HUES64 (cell line): ENCODE data around the gene TENM4.

Source experiments
- H3K27ac ChIP-seq: 2 replicates; pipeline ENCODE4 v1.7.0; 2013; ENCODE audit warnings: low read depth, low read length, inconsistent platforms
- H3K27me3 ChIP-seq: 2 replicates; pipeline ENCODE4 v1.6.1; 2013; ENCODE audit warnings: mild to moderate bottlenecking, low read length; ENCODE audit not compliant: insufficient read depth
- H3K36me3 ChIP-seq: 2 replicates; pipeline ENCODE4 v1.6.1; 2013; ENCODE audit warnings: mild to moderate bottlenecking, low read length; ENCODE audit not compliant: insufficient read depth
- H3K4me1 ChIP-seq: 2 replicates; pipeline ENCODE4 v1.6.1; 2013; ENCODE audit warnings: mild to moderate bottlenecking, low read length, moderate library complexity; ENCODE audit not compliant: insufficient read depth
- H3K4me3 ChIP-seq: 2 replicates; pipeline ENCODE4 v1.5.1; 2013; ENCODE audit warnings: mild to moderate bottlenecking, low read length, moderate library complexity
- H3K9ac ChIP-seq: 2 replicates; pipeline ENCODE4 v1.6.1; 2013; ENCODE audit warnings: mild to moderate bottlenecking, low read depth, low read length
- H3K9me3 ChIP-seq: 2 replicates; pipeline ENCODE4 v1.6.1; 2013; ENCODE audit warnings: low read depth, low read length; ENCODE audit not compliant: insufficient read depth
- WGBS: fragments of 150-250, 120-280 bp; methylation state at CpG from one replicate; pipeline ENCODE4 v1.1.7; 2013; ENCODE audit warnings: missing lambda C conversion rate; 5-methylcytosine and 5-hydroxymethylcytosine counted together

TENM4 gene

GRCh38 chr11:79170321-79170720, 270.5 kb downstream of the TENM4 start:
- 94% methylated on average over 2 of the region's 2 CpGs for WGBS
- Histone ChIP-seq H3K27me3 (no peaks in the 10 kb centered on the region), H3K9ac (no peak overlapping the region), H3K36me3 (no peaks in the 10 kb centered on the region), H3K4me1 (peaks cover 12% of the 10 kb centered on the region; the same call in 1 of the 2 replicates), H3K27ac (no peak overlapping the region), H3K9me3 (no peaks in the 10 kb centered on the region), H3K4me3 (no peak overlapping the region)

GRCh38 chr11:79168530-79169110, 272.2 kb downstream of the TENM4 start:
- no peaks in the 10 kb centered on the region for H3K9me3 ChIP-seq
- H3K4me1 ChIP-seq: peaks cover under 1% of the 10 kb centered on the region; the same call in 1 of the 2 replicates
- H3K27ac ChIP-seq: no peak overlapping the region
- H3K9ac ChIP-seq: no peak overlapping the region
- no peak overlapping the region for H3K4me3 ChIP-seq
- WGBS: 91% methylated on average over 3 of the region's 3 CpGs
- H3K36me3 ChIP-seq: no peaks in the 10 kb centered on the region
- no peaks in the 10 kb centered on the region for H3K27me3 ChIP-seq

GRCh38 chr11:79167510-79168188, 273.2 kb downstream of the TENM4 start:
- H3K27ac ChIP-seq: no peak overlapping the region
- no peaks in the 10 kb centered on the region for H3K36me3 ChIP-seq
- no peaks in the 10 kb centered on the region for H3K9me3 ChIP-seq
- H3K9ac ChIP-seq: no peak overlapping the region
- H3K27me3 ChIP-seq: no peaks in the 10 kb centered on the region
- H3K4me1 ChIP-seq: no peaks in the 10 kb centered on the region
- no peak overlapping the region for H3K4me3 ChIP-seq
- 94% methylated on average over 2 of the region's 3 CpGs for WGBS

GRCh38 chr11:79165908-79166307, 274.9 kb downstream of the TENM4 start:
- H3K27me3 ChIP-seq: no peaks in the 10 kb centered on the region
- no peaks in the 10 kb centered on the region for H3K4me1 ChIP-seq
- no peak overlapping the region for H3K27ac ChIP-seq
- H3K4me3 ChIP-seq: no peak overlapping the region
- no peaks in the 10 kb centered on the region for H3K36me3 ChIP-seq
- 97% methylated on average over 2 of the region's 2 CpGs for WGBS
- no peak overlapping the region for H3K9ac ChIP-seq
- H3K9me3 ChIP-seq: no peaks in the 10 kb centered on the region

- 90% methylated on average over 5 of the region's 5 CpGs for WGBS
- no peak overlapping the region for H3K4me3 ChIP-seq
- H3K9ac ChIP-seq: no peak overlapping the region
- H3K27me3 ChIP-seq: no peaks in the 10 kb centered on the region
- H3K36me3 ChIP-seq: no peaks in the 10 kb centered on the region
- no peaks in the 10 kb centered on the region for H3K4me1 ChIP-seq
- no peak overlapping the region for H3K27ac ChIP-seq
- no peaks in the 10 kb centered on the region for H3K9me3 ChIP-seq
Observed at GRCh38 chr11:79160791-79161403, 279.9 kb downstream of the TENM4 start.

- WGBS: 93% methylated on average over 6 of the region's 6 CpGs
- no peak overlapping the region for H3K4me3 ChIP-seq
- H3K27me3 ChIP-seq: no peaks in the 10 kb centered on the region
Observed at GRCh38 chr11:79159657-79160450, 281.0 kb downstream of the TENM4 start.

GRCh38 chr11:79157738-79158137, 283.1 kb downstream of the TENM4 start:
- Histone ChIP-seq H3K9ac (no peak overlapping the region), H3K27ac (no peak overlapping the region), H3K9me3 (no peaks in the 10 kb centered on the region), H3K36me3 (no peaks in the 10 kb centered on the region), H3K27me3 (no peaks in the 10 kb centered on the region), H3K4me1 (no peaks in the 10 kb centered on the region), H3K4me3 (no peak overlapping the region)
- WGBS: 96% methylated on average over 4 of the region's 4 CpGs

More at GRCh38 chr11:79159657-79160450, 281.0 kb downstream of the TENM4 start:
- Histone ChIP-seq H3K9ac (no peak overlapping the region), H3K27ac (no peak overlapping the region), H3K36me3 (no peaks in the 10 kb centered on the region), H3K4me1 (no peaks in the 10 kb centered on the region), H3K9me3 (no peaks in the 10 kb centered on the region)

GRCh38 chr11:79156031-79156430, 284.8 kb downstream of the TENM4 start:
- H3K36me3 ChIP-seq: no peaks in the 10 kb centered on the region

GRCh38 chr11:79155237-79155636, 285.6 kb downstream of the TENM4 start:
- no peak overlapping the region for H3K9ac ChIP-seq
- no peaks in the 10 kb centered on the region for H3K4me1 ChIP-seq
- H3K4me3 ChIP-seq: no peak overlapping the region
- WGBS: 100% methylated on average over 1 of the region's 3 CpGs
- H3K36me3 ChIP-seq: no peaks in the 10 kb centered on the region
- H3K9me3 ChIP-seq: no peaks in the 10 kb centered on the region
- no peaks in the 10 kb centered on the region for H3K27me3 ChIP-seq
- no peak overlapping the region for H3K27ac ChIP-seq

More at GRCh38 chr11:79156031-79156430, 284.8 kb downstream of the TENM4 start:
- Histone ChIP-seq H3K4me3 (no peak overlapping the region), H3K4me1 (no peaks in the 10 kb centered on the region), H3K9me3 (no peaks in the 10 kb centered on the region), H3K27ac (no peak overlapping the region), H3K27me3 (no peaks in the 10 kb centered on the region), H3K9ac (no peak overlapping the region)
- WGBS: 95% methylated on average over 6 of the region's 6 CpGs

GRCh38 chr11:79152511-79152910, 288.3 kb downstream of the TENM4 start:
- Histone ChIP-seq H3K9me3 (no peaks in the 10 kb centered on the region), H3K27me3 (no peaks in the 10 kb centered on the region), H3K9ac (no peak overlapping the region), H3K4me3 (no peak overlapping the region), H3K27ac (no peak overlapping the region), H3K36me3 (no peaks in the 10 kb centered on the region), H3K4me1 (no peaks in the 10 kb centered on the region)
- WGBS: 97% methylated on average over 3 of the region's 4 CpGs

- Histone ChIP-seq H3K9ac (no peak overlapping the region), H3K27ac (no peak overlapping the region), H3K4me3 (no peak overlapping the region), H3K9me3 (no peaks in the 10 kb centered on the region), H3K36me3 (no peaks in the 10 kb centered on the region), H3K4me1 (no peaks in the 10 kb centered on the region), H3K27me3 (no peaks in the 10 kb centered on the region)
- 95% methylated on average over 3 of the region's 3 CpGs for WGBS
Observed at GRCh38 chr11:79151396-79151795, 289.4 kb downstream of the TENM4 start.
